ENCODE data around the gene NCCRP1.

The NCCRP1 gene

GRCh38 chr19:39196860-39197562 is at the start of gene NCCRP1:
NCCRP1 (plus strand) TSS chr19:39196964; CDS start chr19:39196983, 19 bp downstream.
- DNase-seq: no peak

- DNase-seq: no peak
Measured at GRCh38 chr19:39147480-39147879, 49.3 kb upstream of the NCCRP1 start.

GRCh38 chr19:39148939-39149529 is 47.7 kb upstream of the NCCRP1 start:
- DNase-seq: no peak

- DNase-seq: no peak
Measured at GRCh38 chr19:39150235-39150634, 46.5 kb upstream of the NCCRP1 start.

- DNase-seq: no peak
Measured at GRCh38 chr19:39150807-39151600, 45.8 kb upstream of the NCCRP1 start.

GRCh38 chr19:39152066-39152465 is 44.7 kb upstream of the NCCRP1 start:
- DNase-seq: no peak

GRCh38 chr19:39154100-39154628 is 42.6 kb upstream of the NCCRP1 start:
- DNase-seq: no peak

GRCh38 chr19:39154629-39155100 is 42.1 kb upstream of the NCCRP1 start:
- DNase-seq: no peak

- no peak for DNase-seq
Measured at GRCh38 chr19:39155114-39155700, 41.6 kb upstream of the NCCRP1 start.

- no peak for DNase-seq
Measured at GRCh38 chr19:39155741-39156140, 41.0 kb upstream of the NCCRP1 start.

GRCh38 chr19:39156326-39157230 is 40.2 kb upstream of the NCCRP1 start:
- no peak for DNase-seq

- DNase-seq: no peak
Measured at GRCh38 chr19:39157275-39157996, 39.3 kb upstream of the NCCRP1 start.

- DNase-seq: no peak
Measured at GRCh38 chr19:39157997-39158389, 38.8 kb upstream of the NCCRP1 start.

- no peak for DNase-seq
Measured at GRCh38 chr19:39158646-39159260, 38.0 kb upstream of the NCCRP1 start.

- DNase-seq: no peak
Measured at GRCh38 chr19:39160523-39160861, 36.3 kb upstream of the NCCRP1 start.

- no peak for DNase-seq
Measured at GRCh38 chr19:39160889-39161672, 35.7 kb upstream of the NCCRP1 start.

- no peak for DNase-seq
Measured at GRCh38 chr19:39162441-39163043, 34.2 kb upstream of the NCCRP1 start.

GRCh38 chr19:39163621-39164020 is 33.1 kb upstream of the NCCRP1 start:
- no peak for DNase-seq

GRCh38 chr19:39164289-39164688 is 32.5 kb upstream of the NCCRP1 start:
- DNase-seq: no peak

GRCh38 chr19:39165857-39166256 is 30.9 kb upstream of the NCCRP1 start:
- no peak for DNase-seq

All from cortex of kidney (tissue), 1 donor.